ENCODE results near the gene C1D.

GRCh38 chr2:68043032-68043431 lies 19.8 kb downstream of the C1D start:
- TF ChIP-seq CTCF (conservative IDR thresholded peaks at IDR 0.05; ENCODE audit: low read length), result no peak
- no peak for TF ChIP-seq EZH2phosphoT487 (IDR thresholded peaks at IDR 0.05; ENCODE audit: borderline replicate concordance)
